ENCODE data around the gene SOBP. TPM values are rescaled to one million over a fixed set of nuclear protein-coding genes. Genes with fewer than 3 reads are reported as not detected.

The SOBP gene
- total and polyA plus RNA-seq, 2 experiments from 2014 or later, result 1.5 to 3.0 TPM

DNA sequence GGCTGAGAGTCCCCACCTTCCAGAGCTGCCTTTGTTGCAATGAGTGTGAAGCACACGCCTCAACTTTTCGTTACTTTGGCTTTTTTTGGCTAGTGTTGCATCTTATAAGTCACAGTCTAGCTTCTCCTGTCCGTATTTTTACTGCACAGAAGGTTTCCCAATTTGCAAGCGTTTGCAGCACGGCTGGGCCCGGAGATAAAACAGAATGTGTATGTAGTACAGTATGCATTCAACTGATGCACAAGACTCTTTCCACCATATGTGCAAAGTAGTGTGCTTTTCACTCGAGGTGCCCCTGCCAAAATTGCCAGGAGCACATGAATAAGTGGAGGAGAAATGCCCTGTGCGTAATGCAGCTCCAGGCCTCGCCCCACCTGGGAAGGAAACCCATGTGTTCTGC lies 79.6 kb downstream of the SOBP start (continued):
- TF ChIP-seq, protein P1, sequence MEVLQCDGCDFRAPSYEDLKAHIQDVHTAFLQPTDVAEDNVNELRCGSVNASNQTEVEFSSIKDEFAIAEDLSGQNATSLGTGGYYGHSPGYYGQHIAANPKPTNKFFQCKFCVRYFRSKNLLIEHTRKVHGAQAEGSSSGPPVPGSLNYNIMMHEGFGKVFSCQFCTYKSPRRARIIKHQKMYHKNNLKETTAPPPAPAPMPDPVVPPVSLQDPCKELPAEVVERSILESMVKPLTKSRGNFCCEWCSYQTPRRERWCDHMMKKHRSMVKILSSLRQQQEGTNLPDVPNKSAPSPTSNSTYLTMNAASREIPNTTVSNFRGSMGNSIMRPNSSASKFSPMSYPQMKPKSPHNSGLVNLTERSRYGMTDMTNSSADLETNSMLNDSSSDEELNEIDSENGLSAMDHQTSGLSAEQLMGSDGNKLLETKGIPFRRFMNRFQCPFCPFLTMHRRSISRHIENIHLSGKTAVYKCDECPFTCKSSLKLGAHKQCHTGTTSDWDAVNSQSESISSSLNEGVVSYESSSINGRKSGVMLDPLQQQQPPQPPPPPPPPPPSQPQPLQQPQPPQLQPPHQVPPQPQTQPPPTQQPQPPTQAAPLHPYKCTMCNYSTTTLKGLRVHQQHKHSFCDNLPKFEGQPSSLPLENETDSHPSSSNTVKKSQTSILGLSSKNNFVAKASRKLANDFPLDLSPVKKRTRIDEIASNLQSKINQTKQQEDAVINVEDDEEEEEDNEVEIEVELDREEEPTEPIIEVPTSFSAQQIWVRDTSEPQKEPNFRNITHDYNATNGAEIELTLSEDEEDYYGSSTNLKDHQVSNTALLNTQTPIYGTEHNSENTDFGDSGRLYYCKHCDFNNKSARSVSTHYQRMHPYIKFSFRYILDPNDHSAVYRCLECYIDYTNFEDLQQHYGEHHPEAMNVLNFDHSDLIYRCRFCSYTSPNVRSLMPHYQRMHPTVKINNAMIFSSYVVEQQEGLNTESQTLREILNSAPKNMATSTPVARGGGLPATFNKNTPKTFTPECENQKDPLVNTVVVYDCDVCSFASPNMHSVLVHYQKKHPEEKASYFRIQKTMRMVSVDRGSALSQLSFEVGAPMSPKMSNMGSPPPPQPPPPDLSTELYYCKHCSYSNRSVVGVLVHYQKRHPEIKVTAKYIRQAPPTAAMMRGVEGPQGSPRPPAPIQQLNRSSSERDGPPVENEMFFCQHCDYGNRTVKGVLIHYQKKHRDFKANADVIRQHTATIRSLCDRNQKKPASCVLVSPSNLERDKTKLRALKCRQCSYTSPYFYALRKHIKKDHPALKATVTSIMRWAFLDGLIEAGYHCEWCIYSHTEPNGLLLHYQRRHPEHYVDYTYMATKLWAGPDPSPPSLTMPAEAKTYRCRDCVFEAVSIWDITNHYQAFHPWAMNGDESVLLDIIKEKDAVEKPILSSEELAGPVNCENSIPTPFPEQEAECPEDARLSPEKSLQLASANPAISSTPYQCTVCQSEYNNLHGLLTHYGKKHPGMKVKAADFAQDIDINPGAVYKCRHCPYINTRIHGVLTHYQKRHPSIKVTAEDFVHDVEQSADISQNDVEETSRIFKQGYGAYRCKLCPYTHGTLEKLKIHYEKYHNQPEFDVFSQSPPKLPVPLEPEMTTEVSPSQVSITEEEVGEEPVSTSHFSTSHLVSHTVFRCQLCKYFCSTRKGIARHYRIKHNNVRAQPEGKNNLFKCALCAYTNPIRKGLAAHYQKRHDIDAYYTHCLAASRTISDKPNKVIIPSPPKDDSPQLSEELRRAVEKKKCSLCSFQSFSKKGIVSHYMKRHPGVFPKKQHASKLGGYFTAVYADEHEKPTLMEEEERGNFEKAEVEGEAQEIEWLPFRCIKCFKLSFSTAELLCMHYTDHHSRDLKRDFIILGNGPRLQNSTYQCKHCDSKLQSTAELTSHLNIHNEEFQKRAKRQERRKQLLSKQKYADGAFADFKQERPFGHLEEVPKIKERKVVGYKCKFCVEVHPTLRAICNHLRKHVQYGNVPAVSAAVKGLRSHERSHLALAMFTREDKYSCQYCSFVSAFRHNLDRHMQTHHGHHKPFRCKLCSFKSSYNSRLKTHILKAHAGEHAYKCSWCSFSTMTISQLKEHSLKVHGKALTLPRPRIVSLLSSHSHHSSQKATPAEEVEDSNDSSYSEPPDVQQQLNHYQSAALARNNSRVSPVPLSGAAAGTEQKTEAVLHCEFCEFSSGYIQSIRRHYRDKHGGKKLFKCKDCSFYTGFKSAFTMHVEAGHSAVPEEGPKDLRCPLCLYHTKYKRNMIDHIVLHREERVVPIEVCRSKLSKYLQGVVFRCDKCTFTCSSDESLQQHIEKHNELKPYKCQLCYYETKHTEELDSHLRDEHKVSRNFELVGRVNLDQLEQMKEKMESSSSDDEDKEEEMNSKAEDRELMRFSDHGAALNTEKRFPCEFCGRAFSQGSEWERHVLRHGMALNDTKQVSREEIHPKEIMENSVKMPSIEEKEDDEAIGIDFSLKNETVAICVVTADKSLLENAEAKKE (CRISPR knock-in tag; IDR thresholded peaks at IDR 0.05), result no peak
- TF ChIP-seq, protein P2, sequence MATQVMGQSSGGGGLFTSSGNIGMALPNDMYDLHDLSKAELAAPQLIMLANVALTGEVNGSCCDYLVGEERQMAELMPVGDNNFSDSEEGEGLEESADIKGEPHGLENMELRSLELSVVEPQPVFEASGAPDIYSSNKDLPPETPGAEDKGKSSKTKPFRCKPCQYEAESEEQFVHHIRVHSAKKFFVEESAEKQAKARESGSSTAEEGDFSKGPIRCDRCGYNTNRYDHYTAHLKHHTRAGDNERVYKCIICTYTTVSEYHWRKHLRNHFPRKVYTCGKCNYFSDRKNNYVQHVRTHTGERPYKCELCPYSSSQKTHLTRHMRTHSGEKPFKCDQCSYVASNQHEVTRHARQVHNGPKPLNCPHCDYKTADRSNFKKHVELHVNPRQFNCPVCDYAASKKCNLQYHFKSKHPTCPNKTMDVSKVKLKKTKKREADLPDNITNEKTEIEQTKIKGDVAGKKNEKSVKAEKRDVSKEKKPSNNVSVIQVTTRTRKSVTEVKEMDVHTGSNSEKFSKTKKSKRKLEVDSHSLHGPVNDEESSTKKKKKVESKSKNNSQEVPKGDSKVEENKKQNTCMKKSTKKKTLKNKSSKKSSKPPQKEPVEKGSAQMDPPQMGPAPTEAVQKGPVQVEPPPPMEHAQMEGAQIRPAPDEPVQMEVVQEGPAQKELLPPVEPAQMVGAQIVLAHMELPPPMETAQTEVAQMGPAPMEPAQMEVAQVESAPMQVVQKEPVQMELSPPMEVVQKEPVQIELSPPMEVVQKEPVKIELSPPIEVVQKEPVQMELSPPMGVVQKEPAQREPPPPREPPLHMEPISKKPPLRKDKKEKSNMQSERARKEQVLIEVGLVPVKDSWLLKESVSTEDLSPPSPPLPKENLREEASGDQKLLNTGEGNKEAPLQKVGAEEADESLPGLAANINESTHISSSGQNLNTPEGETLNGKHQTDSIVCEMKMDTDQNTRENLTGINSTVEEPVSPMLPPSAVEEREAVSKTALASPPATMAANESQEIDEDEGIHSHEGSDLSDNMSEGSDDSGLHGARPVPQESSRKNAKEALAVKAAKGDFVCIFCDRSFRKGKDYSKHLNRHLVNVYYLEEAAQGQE (IDR thresholded peaks at IDR 0.05; ENCODE audit: unreplicated experiment), result no peak
- no peak for TF ChIP-seq ZNF331 (CRISPR knock-in tag; IDR thresholded peaks at IDR 0.05; ENCODE audit: low read depth)

DNA sequence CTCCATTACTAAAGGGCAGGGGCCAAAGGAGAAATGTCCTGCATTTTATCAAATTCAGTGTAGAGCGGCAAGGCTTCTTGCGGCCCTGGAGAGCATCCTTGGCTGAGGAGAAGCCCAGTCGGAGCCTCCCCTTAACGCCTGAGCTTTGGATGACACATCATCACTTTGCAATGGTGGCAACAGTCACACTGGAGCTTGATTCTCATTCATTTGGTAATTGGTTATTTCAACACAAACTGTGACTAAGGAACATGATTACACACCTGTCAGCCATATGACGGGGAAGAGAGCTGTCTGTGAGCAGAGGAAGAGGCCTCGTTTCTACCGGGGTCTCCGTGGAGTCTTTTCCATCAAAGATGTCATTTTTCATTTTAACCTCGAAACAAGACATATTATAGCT lies 81.4 kb downstream of the SOBP start:
- Mint-ChIP-seq H3K9me3 (no peaks in the 10 kb centered on the region), H3K4me1 (peaks cover 8% of the 10 kb centered on the region), H3K36me3 (ENCODE audit: low read depth) (no peaks in the 10 kb centered on the region; the same call in 2 of the 3 replicates), H3K4me3 (no peak overlapping the region), H3K27ac (no peak overlapping the region), H3K27me3 (ENCODE audit: insufficient read depth, low read depth, poor library complexity) (peaks cover 4% of the 10 kb centered on the region)
- Histone ChIP-seq H3K36me3 (ENCODE audit: insufficient read depth) (no peaks in the 10 kb centered on the region), H4K20me1 (replicated peaks; ENCODE audit: insufficient read depth) (no peaks in the 10 kb centered on the region), H3K79me2 (replicated peaks; ENCODE audit: insufficient read depth) (no peaks in the 10 kb centered on the region), H3F3A (replicated peaks; ENCODE audit: low read depth) (no peaks in the 10 kb centered on the region), H3K9me2 (ENCODE audit: insufficient read depth) (0 out of 2 replicates have a peak, but pooled peaks cover 16% of the 10 kb centered on the region), H3K4me3 (no peak overlapping the region), H2AFZ (no peak overlapping the region), H3K4me1 (ENCODE audit: insufficient read depth) (no peaks in the 10 kb centered on the region), H3K4me2 (no peak overlapping the region), H3K27me3 (ENCODE audit: insufficient read depth) (no peaks in the 10 kb centered on the region), H3K27ac (ENCODE audit: low read depth) (no peak overlapping the region)
- TF ChIP-seq JUNB (IDR thresholded peaks at IDR 0.05; ENCODE audit: unreplicated experiment), result no peak
- TF ChIP-seq CREB1 (CRISPR knock-in tag; IDR thresholded peaks at IDR 0.05; ENCODE audit: low read depth), result no peak
- ATAC-seq, result no peak
- DNase-seq (ENCODE audit: low spot score), result no peak
